MCF 10A (cell line): ENCODE measurements around the gene LOXHD1. TPM values are rescaled to one million over a fixed set of nuclear protein-coding genes. Genes with fewer than 3 reads are reported as not detected.

Experiments
- BruUV-seq: library from RNA; stranded (reverse); fragments of 400-500 nt; replicated peaks from 2 replicates; lab custom pipeline; 2021; lab: Mats Ljungman, UMichigan
- CTCF ChIA-PET: fragments of 300-600 bp; sonication (Branson Sonifier 250); formaldehyde crosslinking; extraction: SDS; loops from one replicate; lab custom pipeline; 2021; ENCODE audit warnings: antibody characterized with exemption, inconsistent platforms; lab: Yijun Ruan, JAX
- POLR2A ChIA-PET: fragments of 300-600, 350-650 bp; sonication (Branson Sonifier 250); formaldehyde crosslinking; extraction: SDS; loops from one replicate; lab custom pipeline; 2020; ENCODE audit warnings: antibody characterized with exemption, inconsistent platforms; lab: Yijun Ruan, JAX
- DNase-seq: peaks from one replicate; pipeline ENCODE4 v3.0.0-alpha.2; 2018; ENCODE audit not compliant: unreplicated experiment
- H3K27ac Mint-ChIP-seq: one replicate; pipeline ENCODE4 v1.8.0; 2022; ENCODE audit warnings: mild to moderate bottlenecking, low read depth, mixed read lengths; ENCODE audit not compliant: unreplicated experiment
- H3K27me3 Mint-ChIP-seq: one replicate; pipeline ENCODE4 v1.8.0; 2022; ENCODE audit warnings: mixed read lengths; ENCODE audit not compliant: insufficient read depth, unreplicated experiment
- H3K36me3 Mint-ChIP-seq: one replicate; pipeline ENCODE4 v1.8.0; 2022; ENCODE audit warnings: mild to moderate bottlenecking, moderate library complexity, mixed read lengths; ENCODE audit not compliant: insufficient read depth, unreplicated experiment
- H3K4me1 Mint-ChIP-seq: one replicate; pipeline ENCODE4 v1.8.0; 2022; ENCODE audit warnings: mixed read lengths; ENCODE audit not compliant: insufficient read depth, unreplicated experiment
- H3K4me3 Mint-ChIP-seq: one replicate; pipeline ENCODE4 v1.8.0; 2022; ENCODE audit warnings: mild to moderate bottlenecking, moderate library complexity, mixed read lengths; ENCODE audit not compliant: unreplicated experiment
- H3K9me3 Mint-ChIP-seq: one replicate; pipeline ENCODE4 v1.8.0; 2022; ENCODE audit warnings: mixed read lengths; ENCODE audit not compliant: unreplicated experiment
- CTCF ChIP-seq: fragments of 200-600 bp; IDR thresholded peaks from one replicate; pipeline ENCODE4 v1.8.0; 2022; ENCODE audit warnings: antibody characterized with exemption, mild to moderate bottlenecking; ENCODE audit not compliant: unreplicated experiment
- intact Hi-C: fragments of 100-400 bp; cut with micrococcal nuclease; formaldehyde crosslinking; loops from 2 replicates; pipeline ENCODE4 v1.14.1; 2022
- total RNA-seq: library from RNA; stranded (reverse); gene quantifications from 2 replicates; pipeline ENCODE4 v1.2.3, GENCODE V29; 2022

The LOXHD1 gene
- total RNA-seq, 1 experiment from 2014 or later: not detected

DNA sequence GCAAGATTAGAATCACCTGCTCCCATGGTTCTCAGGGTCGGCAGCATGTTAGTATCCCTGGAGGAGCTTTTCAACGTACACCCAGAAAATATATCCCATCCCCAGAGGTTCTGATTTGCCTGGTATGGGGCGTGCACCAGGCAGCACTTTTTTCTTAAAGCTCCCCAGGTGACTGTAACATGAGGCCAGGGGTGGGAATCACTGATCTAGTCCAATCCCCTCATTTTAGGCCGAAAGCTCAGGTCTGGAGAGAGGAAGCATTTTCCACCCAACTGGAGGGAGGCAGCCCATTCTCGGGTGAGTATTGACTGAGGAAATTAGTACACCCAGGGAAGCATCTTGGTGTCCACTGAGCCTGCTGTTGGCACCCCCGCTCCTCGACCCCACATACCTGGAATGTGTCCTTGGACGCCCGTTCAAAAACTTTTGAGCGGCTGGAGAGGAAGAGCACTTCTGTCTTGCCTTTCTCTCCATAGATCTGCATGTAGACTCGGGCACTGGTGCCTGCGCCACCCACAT is 94.3 kb downstream of the LOXHD1 start:
- ChIA-PET CTCF (interaction anchor here (0.9 kb wide), 1 partner anchor 389 kb away, joined by 3 read pairs; no protein-coding TSS in a partner anchor), POLR2A (no interaction called here)
- H3K4me3 Mint-ChIP-seq: no peak overlapping the region
- no peaks in the 10 kb centered on the region for H3K36me3 Mint-ChIP-seq
- no peak overlapping the region for H3K27ac Mint-ChIP-seq
- intact Hi-C loops: no loop called here
- H3K9me3 Mint-ChIP-seq: no peaks in the 10 kb centered on the region
- H3K27me3 Mint-ChIP-seq: peaks cover 77% of the 10 kb centered on the region
- no peak for TF ChIP-seq CTCF
- no TSS peak for BruUV-seq
- DNase-seq: no peak
- no peaks in the 10 kb centered on the region for H3K4me1 Mint-ChIP-seq

DNA sequence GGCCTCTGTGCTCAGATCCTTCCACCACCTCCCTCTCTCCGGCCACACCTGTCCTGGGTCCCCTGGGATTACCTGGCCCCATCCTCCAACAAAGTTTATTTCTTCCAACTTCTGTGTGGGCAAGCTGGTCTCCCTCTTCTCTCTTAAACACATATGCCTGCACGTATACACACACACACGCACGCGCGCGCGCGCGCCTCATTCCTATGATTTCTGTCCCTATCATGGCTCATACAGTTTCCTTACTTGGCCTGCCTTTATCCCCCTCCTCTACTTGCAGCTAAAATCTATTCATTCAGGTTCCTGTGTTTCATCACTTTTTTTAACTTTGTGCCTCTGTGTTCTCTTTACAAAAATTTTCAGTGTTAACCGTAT is 96.4 kb downstream of the LOXHD1 start:
- H3K27ac Mint-ChIP-seq: no peak overlapping the region
- H3K36me3 Mint-ChIP-seq: no peaks in the 10 kb centered on the region
- CTCF ChIA-PET: interaction anchor here (1.0 to 1.1 kb wide), 2 partner anchors 63 to 279 kb away, joined by 3 read pairs; no protein-coding TSS in a partner anchor
- no peaks in the 10 kb centered on the region for H3K9me3 Mint-ChIP-seq
- POLR2A ChIA-PET: no interaction called here
- H3K4me1 Mint-ChIP-seq: no peaks in the 10 kb centered on the region
- intact Hi-C loops: no loop called here
- DNase-seq: no peak
- no peak overlapping the region for H3K4me3 Mint-ChIP-seq
- no TSS peak for BruUV-seq
- TF ChIP-seq CTCF: no peak
- H3K27me3 Mint-ChIP-seq: peaks cover 56% of the 10 kb centered on the region

DNA sequence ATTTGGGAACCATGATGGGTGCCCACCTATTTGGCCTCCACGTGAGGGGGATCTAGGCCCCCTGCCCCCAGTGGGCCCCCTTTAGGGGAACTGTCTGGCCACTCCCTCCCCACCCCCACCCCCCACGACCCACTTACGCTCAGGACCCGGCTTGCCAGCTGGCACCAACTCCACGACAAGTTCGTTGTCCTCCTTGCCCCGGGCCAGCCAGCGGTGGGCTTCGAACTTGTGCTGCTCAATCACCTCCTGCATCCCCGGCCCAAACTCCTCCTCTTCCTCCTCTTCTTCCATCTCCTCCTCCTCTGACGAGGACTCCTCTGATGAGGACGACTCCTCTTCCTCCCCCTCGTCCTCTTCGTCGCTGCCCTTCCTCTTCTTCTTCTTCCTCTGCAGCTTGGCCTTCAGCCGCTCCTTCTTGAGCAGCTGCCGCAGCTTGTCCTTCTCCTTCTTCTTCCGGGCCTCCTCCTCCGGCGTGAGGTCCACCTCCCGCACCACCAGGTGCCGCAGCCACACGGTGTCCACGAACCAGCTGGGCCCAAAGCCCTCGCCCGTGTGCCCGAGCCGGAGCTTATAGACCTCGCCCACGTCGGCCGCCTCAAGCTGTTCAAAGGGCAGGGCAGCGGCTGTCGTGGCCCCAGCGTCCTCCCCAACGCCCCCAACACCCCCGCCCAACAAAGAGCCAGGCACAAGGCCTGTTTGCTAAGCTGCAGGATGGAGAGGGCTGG is 96.9 kb downstream of the LOXHD1 start:
- DNase-seq: no peak
- peaks cover 51% of the 10 kb centered on the region for H3K27me3 Mint-ChIP-seq
- no peaks in the 10 kb centered on the region for H3K36me3 Mint-ChIP-seq
- no peaks in the 10 kb centered on the region for H3K4me1 Mint-ChIP-seq
- no peak for TF ChIP-seq CTCF
- H3K9me3 Mint-ChIP-seq: no peaks in the 10 kb centered on the region
- CTCF ChIA-PET: interaction anchor here (1.1 kb wide), 1 partner anchor 64 kb away, joined by 3 read pairs; no protein-coding TSS in a partner anchor
- no peak overlapping the region for H3K27ac Mint-ChIP-seq
- intact Hi-C loops: no loop called here
- H3K4me3 Mint-ChIP-seq: no peak overlapping the region
- no TSS peak for BruUV-seq
- POLR2A ChIA-PET: no interaction called here

GRCh38 chr18:46559296-46559695 is 97.7 kb downstream of the LOXHD1 start:
- H3K9me3 Mint-ChIP-seq: no peaks in the 10 kb centered on the region
- peaks cover 43% of the 10 kb centered on the region for H3K27me3 Mint-ChIP-seq
- no TSS peak for BruUV-seq
- no peak overlapping the region for H3K4me3 Mint-ChIP-seq
- intact Hi-C loops: no loop called here
- ChIA-PET POLR2A (no interaction called here), CTCF (no interaction called here)
- no peaks in the 10 kb centered on the region for H3K4me1 Mint-ChIP-seq
- H3K27ac Mint-ChIP-seq: no peak overlapping the region
- DNase-seq: no peak
- no peaks in the 10 kb centered on the region for H3K36me3 Mint-ChIP-seq
- no peak for TF ChIP-seq CTCF
